ENCODE results near the gene KDM1B. TPM values are rescaled to one million over a fixed set of nuclear protein-coding genes. Genes with fewer than 3 reads are reported as not detected.

KDM1B gene
- total and polyA plus RNA-seq, 9 of the 15 experiments (the other 6 are each of a cell fraction or from before 2014, with no cell fraction given): 1.4 to 58.9 (median 36.3) TPM

GRCh38 chr6:18254793-18255192 is 99.6 kb downstream of the KDM1B start:
- BruUV-seq (replicated peaks): TSS peak; percentile 7
- Histone ChIP-seq H3K27me3 (ENCODE audit: control insufficient read depth in 2 of 2, insufficient read depth in 2 of 2, low read length in 2 of 2) (no peaks in the 10 kb centered on the region), H3K4me1 (replicated peaks in 1 of 2; ENCODE audit: control insufficient read depth in 2 of 2, insufficient read depth in 2 of 2, low read length in 2 of 2) (no peaks in the 10 kb centered on the region), H3K9me1 (ENCODE audit: control insufficient read depth, insufficient read depth, low read length) (no peaks in the 10 kb centered on the region), H3K4me3 (no peak overlapping the region), H3K36me3 (ENCODE audit: control insufficient read depth, insufficient read depth, low read length) (peaks cover 95% of the 10 kb centered on the region), H4K20me1 (replicated peaks; ENCODE audit: control insufficient read depth, insufficient read depth, low read length) (peaks cover 5% of the 10 kb centered on the region; the same call in 1 of the 2 replicates), H3K27ac (ENCODE audit: extremely low read depth, low read depth, low read length) (no peak overlapping the region), H3K9ac (ENCODE audit: insufficient read depth in 1 of 2, low read depth in 2 of 2, low read length in 2 of 2) (no peak overlapping the region), H3K9me3 (replicated peaks; ENCODE audit: control insufficient read depth, insufficient read depth, low read depth, low read length) (no peaks in the 10 kb centered on the region), H3K4me2 (ENCODE audit: insufficient read depth, low read length) (no peak overlapping the region), H3K79me2 (ENCODE audit: control insufficient read depth, insufficient read depth, low read length) (peaks cover 91% of the 10 kb centered on the region), H2AFZ (ENCODE audit: low read depth, low read length) (no peak overlapping the region)
- no peak for DNase-seq (ENCODE audit: extremely low read depth in 1 of 4, low spot score in 3 of 4)
- CTCF ChIA-PET (ENCODE audit: low intra/inter-chr PET ratio): no interaction called here
- 93% methylated on average over 6 of the region's 6 CpGs for WGBS (ENCODE audit: insufficient coverage, low coverage, missing lambda C conversion rate)
- in situ Hi-C loops (cut with MboI) (no loop called here), intact Hi-C loops (cut with micrococcal nuclease) (no loop called here)
- ATAC-seq: no peak
- POLR2A ChIA-PET: interaction anchor here (0.6 to 4.9 kb wide), 4 partner anchors 10 to 122 kb away, joined by 3 to 29 read pairs (median 4); partner anchors contain the start of gene DEK
- TF ChIP-seq ZFX (CRISPR knock-in tag; IDR thresholded peaks at IDR 0.05): no peak
- TF ChIP-seq PHF21A (IDR thresholded peaks at IDR 0.05; ENCODE audit: borderline replicate concordance, low read depth): no peak
- no peak for TF ChIP-seq TEAD2 (tag; IDR thresholded peaks at IDR 0.05)
- TF ChIP-seq SMAD2 (IDR thresholded peaks at IDR 0.05; ENCODE audit: low read depth, low read length): no peak
- TF ChIP-seq THAP7 (CRISPR knock-in tag; IDR thresholded peaks at IDR 0.05): no peak
- TF ChIP-seq DDX20 (tag; IDR thresholded peaks at IDR 0.05; ENCODE audit: low read depth): no peak
- no peak for TF ChIP-seq RBBP5 (IDR thresholded peaks at IDR 0.05; ENCODE audit: borderline replicate concordance, insufficient read depth, low read length, poor library complexity, severe bottlenecking)
- no peak for TF ChIP-seq POLR3A (IDR thresholded peaks at IDR 0.05; ENCODE audit: borderline replicate concordance, extremely low read depth, insufficient read depth, insufficient read length)
- no peak for TF ChIP-seq FOXA1 (IDR thresholded peaks at IDR 0.05; ENCODE audit: borderline replicate concordance)
- no peak for TF ChIP-seq MCM5 (IDR thresholded peaks at IDR 0.05; ENCODE audit: low read depth)
- TF ChIP-seq KLF1 (tag; IDR thresholded peaks at IDR 0.05): no peak
- no peak for TF ChIP-seq STAG1 (CRISPR knock-in tag; IDR thresholded peaks at IDR 0.05; ENCODE audit: borderline replicate concordance)
- no peak for FAIRE-seq

Data from K562 (cell line).